BLaER1 treated with 17β-estradiol and CSF1 and Interleukin-3, amounts not matched to agents 10 nM and 100 nM (cell line): ENCODE results near the gene BNC2.

Source experiments
- H3K27ac ChIP-seq, 11 experiments: shearing (Covaris generic); formaldehyde crosslinking; 2 replicates each; pipeline ENCODE4 v1.8.1; 2022
- H3K27me3 ChIP-seq, 11 experiments: shearing (Covaris generic); formaldehyde crosslinking; 2 replicates each; pipeline ENCODE4 v1.8.1; 2022
- H3K36me3 ChIP-seq, 11 experiments: shearing (Covaris generic); formaldehyde crosslinking; 2 replicates each; pipeline ENCODE4 v1.8.1; 2022
- H3K4me1 ChIP-seq, 10 experiments: shearing (Covaris generic); formaldehyde crosslinking; 2 replicates each; pipeline ENCODE4 v1.8.1; 2022
- H3K4me2 ChIP-seq, 11 experiments: shearing (Covaris generic); formaldehyde crosslinking; 2 replicates each; pipeline ENCODE4 v1.8.1; 2022
- H3K4me3 ChIP-seq, 10 experiments: shearing (Covaris generic); formaldehyde crosslinking; 2 replicates each; pipeline ENCODE4 v1.8.1; 2022
- H3K9ac ChIP-seq, 11 experiments: shearing (Covaris generic); formaldehyde crosslinking; 2 replicates each; pipeline ENCODE4 v1.8.1; 2022
- H3K9me3 ChIP-seq, 11 experiments: shearing (Covaris generic); formaldehyde crosslinking; replicated peaks in 1 of 11; 2 replicates each; pipeline ENCODE4 v1.8.1; 2022
- H4K20me1 ChIP-seq, 11 experiments: shearing (Covaris generic); formaldehyde crosslinking; 2 replicates each; pipeline ENCODE4 v1.8.1; 2022
- Cebpa-rat ChIP-seq, 11 experiments: shearing (Covaris generic); IDR thresholded peaks; 2 replicates each; pipeline ENCODE4 v1.8.1; 2022

BNC2 gene

DNA sequence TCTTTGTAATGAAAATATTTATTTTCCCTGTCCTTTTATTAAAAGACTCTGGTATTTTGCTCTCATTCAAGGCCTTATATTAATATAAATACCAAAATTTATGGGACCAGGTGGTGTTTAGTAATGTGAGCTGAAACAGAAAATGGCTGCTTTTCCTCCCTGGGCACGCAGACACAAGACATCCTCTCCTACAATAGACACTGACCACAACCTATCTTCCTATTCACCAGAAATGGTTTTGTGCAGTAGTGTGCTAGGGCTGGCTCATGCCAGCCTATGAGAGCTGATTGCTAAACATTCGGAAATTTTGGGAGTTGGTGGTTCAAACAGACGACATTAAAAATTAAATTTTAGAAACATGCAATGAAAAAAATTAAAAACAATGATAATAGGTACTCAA lies 338.2 kb downstream of the BNC2 start:
- Histone ChIP-seq H3K36me3 (peaks cover 0 to 17% (median 0%) of the 10 kb centered on the region in 11 experiments; a peak in 2 of 22 replicates), H3K27me3 (no peaks in the 10 kb centered on the region), H3K27ac (no peak overlapping the region), H4K20me1 (no peaks in the 10 kb centered on the region), H3K9ac (no peak overlapping the region), H3K9me3 (peaks cover 0 to 16% (median 0%) of the 10 kb centered on the region in 11 experiments; a peak in 3 of 22 replicates), H3K4me2 (0 out of 22 replicates have a peak overlapping the region, but pooled peaks of 1 of the 11 experiments have one; percentile 4), H3K4me1 (peaks cover 0 to 33% (median 5%) of the 10 kb centered on the region in 10 experiments; a peak in 10 of 20 replicates), H3K4me3 (no peak overlapping the region)
- no peak for TF ChIP-seq Cebpa-rat (IDR thresholded peaks at IDR 0.05)

DNA sequence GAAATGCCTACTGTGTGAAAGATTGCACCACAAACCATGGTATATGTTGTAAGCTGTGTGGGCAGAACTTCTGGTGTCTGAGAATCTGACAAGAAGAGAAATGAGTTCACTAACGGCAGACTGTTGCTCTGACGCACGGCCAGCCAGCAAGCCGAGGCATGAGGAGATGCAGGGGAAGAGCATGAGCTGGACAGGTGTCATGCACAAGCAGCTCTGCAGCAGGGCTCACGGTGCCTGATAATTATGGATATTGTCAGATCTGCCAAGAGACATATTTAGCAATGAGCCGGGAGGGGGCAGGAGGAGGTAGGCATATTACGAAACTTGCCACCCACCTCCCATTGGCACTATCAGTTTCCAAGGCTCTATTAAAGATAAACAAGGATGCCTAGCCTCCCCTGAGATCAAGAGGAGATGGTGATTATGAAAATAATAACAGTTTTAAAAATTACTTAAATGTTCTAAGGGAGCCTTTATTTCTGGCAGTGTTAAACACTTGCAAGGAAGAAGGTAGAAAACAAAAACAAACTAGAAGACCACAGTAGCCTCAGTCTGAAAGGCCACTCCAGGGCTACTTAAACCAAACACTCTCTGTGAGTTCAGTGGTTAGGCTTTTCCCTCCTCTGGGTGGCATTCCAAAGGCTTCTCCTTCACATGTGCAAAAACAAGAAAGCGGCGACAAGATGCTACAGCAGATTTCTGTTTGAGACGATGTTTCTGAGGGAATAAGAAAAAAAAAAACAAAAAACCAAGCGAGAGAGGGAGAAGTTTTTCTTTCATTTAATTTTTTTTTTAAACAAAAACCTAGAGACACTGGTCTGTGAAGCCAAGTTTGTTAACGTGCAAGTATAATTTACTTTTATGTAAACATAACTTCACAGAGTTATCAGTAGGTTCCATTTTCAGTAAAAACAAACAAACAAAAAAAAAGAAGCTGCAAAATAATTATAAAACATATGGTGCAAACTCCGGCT lies 339.5 kb downstream of the BNC2 start:
- Histone ChIP-seq H4K20me1 (no peaks in the 10 kb centered on the region), H3K36me3 (peaks cover 0 to 17% (median 0%) of the 10 kb centered on the region in 11 experiments; a peak in 2 of 22 replicates), H3K4me3 (no peak overlapping the region), H3K4me1 (peaks cover 0 to 25% (median 5%) of the 10 kb centered on the region in 10 experiments; a peak in 8 of 20 replicates), H3K9me3 (peaks cover 0 to 16% (median 0%) of the 10 kb centered on the region in 11 experiments; a peak in 3 of 22 replicates), H3K9ac (no peak overlapping the region), H3K27me3 (no peaks in the 10 kb centered on the region), H3K4me2 (no peak overlapping the region), H3K27ac (no peak overlapping the region)
- 0 out of 22 replicates have a peak, but pooled peaks of 1 of the 11 experiments have one; percentile 25 for TF ChIP-seq Cebpa-rat (IDR thresholded peaks at IDR 0.05)

DNA sequence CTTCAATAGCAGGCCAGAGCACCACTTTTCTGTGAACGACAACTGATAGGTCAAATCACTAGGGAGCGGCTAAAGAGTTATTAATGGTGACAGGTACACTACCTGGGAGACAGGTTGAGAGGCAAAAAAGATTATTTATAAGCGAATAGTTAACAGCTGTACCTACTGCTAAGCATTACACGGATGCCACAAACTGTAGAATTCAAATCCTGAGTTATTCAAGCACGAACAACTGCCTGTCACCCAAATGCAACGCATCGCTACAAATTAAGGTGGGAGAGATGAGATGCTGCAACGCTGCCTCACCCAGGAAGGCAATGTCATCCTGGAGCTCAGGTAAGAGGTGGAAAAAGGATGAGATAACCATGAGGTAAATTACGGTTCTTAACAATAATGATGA lies 342.9 kb downstream of the BNC2 start:
- peaks cover 2 to 7% (median 3%) of the 10 kb centered on the region in 10 experiments; a peak in 13 of 20 replicates for H3K4me1 ChIP-seq
- H3K9me3 ChIP-seq = peaks cover 0 to 34% (median 13%) of the 10 kb centered on the region in 11 experiments; a peak in 14 of 22 replicates
- no peaks in the 10 kb centered on the region for H4K20me1 ChIP-seq
- TF ChIP-seq Cebpa-rat (IDR thresholded peaks at IDR 0.05) = no peak
- H3K4me3 ChIP-seq = no peak overlapping the region
- no peak overlapping the region for H3K9ac ChIP-seq
- H3K36me3 ChIP-seq = peaks cover 0 to 17% (median 0%) of the 10 kb centered on the region in 11 experiments; a peak in 3 of 22 replicates
- no peaks in the 10 kb centered on the region for H3K27me3 ChIP-seq
- no peak overlapping the region for H3K27ac ChIP-seq
- H3K4me2 ChIP-seq = no peak overlapping the region

GRCh38 chr9:16526380-16526779 lies 344.1 kb downstream of the BNC2 start:
- no peaks in the 10 kb centered on the region for H3K27me3 ChIP-seq
- peaks cover 0 to 17% (median 0%) of the 10 kb centered on the region in 11 experiments; a peak in 3 of 22 replicates for H3K36me3 ChIP-seq
- no peak for TF ChIP-seq Cebpa-rat (IDR thresholded peaks at IDR 0.05)
- H3K27ac ChIP-seq = no peak overlapping the region
- H3K9ac ChIP-seq = no peak overlapping the region
- H3K4me2 ChIP-seq = no peak overlapping the region
- H4K20me1 ChIP-seq = peaks cover 0 to 7% (median 0%) of the 10 kb centered on the region in 11 experiments; a peak in 2 of 22 replicates
- no peak overlapping the region for H3K4me3 ChIP-seq
- H3K4me1 ChIP-seq = peaks cover 6 to 19% (median 12%) of the 10 kb centered on the region in 10 experiments; a peak in 15 of 20 replicates
- H3K9me3 ChIP-seq = peaks cover 0 to 45% (median 19%) of the 10 kb centered on the region in 11 experiments; a peak in 14 of 22 replicates

GRCh38 chr9:16524823-16525222 lies 345.6 kb downstream of the BNC2 start:
- peaks cover 0 to 11% (median 0%) of the 10 kb centered on the region in 11 experiments; a peak in 4 of 22 replicates for H3K36me3 ChIP-seq
- peaks cover 0 to 8% (median 0%) of the 10 kb centered on the region in 11 experiments; a peak in 2 of 22 replicates for H4K20me1 ChIP-seq
- H3K4me3 ChIP-seq = no peak overlapping the region
- no peak for TF ChIP-seq Cebpa-rat (IDR thresholded peaks at IDR 0.05)
- H3K27ac ChIP-seq = no peak overlapping the region
- H3K9ac ChIP-seq = no peak overlapping the region
- H3K9me3 ChIP-seq = peaks cover 0 to 35% (median 19%) of the 10 kb centered on the region in 11 experiments; a peak in 14 of 22 replicates
- no peak overlapping the region for H3K4me2 ChIP-seq
- H3K27me3 ChIP-seq = no peaks in the 10 kb centered on the region
- peaks cover 6 to 29% (median 11%) of the 10 kb centered on the region in 10 experiments; a peak in 16 of 20 replicates for H3K4me1 ChIP-seq

GRCh38 chr9:16524078-16524477 lies 346.4 kb downstream of the BNC2 start:
- no peak overlapping the region for H3K9ac ChIP-seq
- H3K27me3 ChIP-seq = no peaks in the 10 kb centered on the region
- H4K20me1 ChIP-seq = peaks cover 0 to 8% (median 0%) of the 10 kb centered on the region in 11 experiments; a peak in 2 of 22 replicates
- H3K4me2 ChIP-seq = no peak overlapping the region
- peaks cover 0 to 32% (median 19%) of the 10 kb centered on the region in 11 experiments; a peak in 14 of 22 replicates for H3K9me3 ChIP-seq
- peaks cover 0 to 11% (median 0%) of the 10 kb centered on the region in 11 experiments; a peak in 4 of 22 replicates for H3K36me3 ChIP-seq
- H3K27ac ChIP-seq = no peak overlapping the region
- no peak overlapping the region for H3K4me3 ChIP-seq
- peaks cover 6 to 29% (median 11%) of the 10 kb centered on the region in 10 experiments; a peak in 16 of 20 replicates for H3K4me1 ChIP-seq
- no peak for TF ChIP-seq Cebpa-rat (IDR thresholded peaks at IDR 0.05)

- Histone ChIP-seq H3K4me3 (no peak overlapping the region), H3K36me3 (peaks cover 0 to 8% (median 0%) of the 10 kb centered on the region in 11 experiments; a peak in 3 of 22 replicates), H3K9ac (no peak overlapping the region), H3K4me2 (peak overlapping the region in 10 of 11 experiments; percentile 3 to 75 (median 22); a peak in 13 of 22 replicates), H3K9me3 (peaks cover 0 to 32% (median 19%) of the 10 kb centered on the region in 11 experiments; a peak in 14 of 22 replicates), H3K27me3 (no peaks in the 10 kb centered on the region), H4K20me1 (peaks cover 0 to 8% (median 0%) of the 10 kb centered on the region in 11 experiments; a peak in 2 of 22 replicates), H3K27ac (peak overlapping the region in 1 of 11 experiments; percentile 21; a peak in 1 of 22 replicates), H3K4me1 (peaks cover 6 to 29% (median 11%) of the 10 kb centered on the region in 10 experiments; a peak in 16 of 20 replicates)
- no peak for TF ChIP-seq Cebpa-rat (IDR thresholded peaks at IDR 0.05)
Observed at GRCh38 chr9:16521868-16522411, 348.5 kb downstream of the BNC2 start.

DNA sequence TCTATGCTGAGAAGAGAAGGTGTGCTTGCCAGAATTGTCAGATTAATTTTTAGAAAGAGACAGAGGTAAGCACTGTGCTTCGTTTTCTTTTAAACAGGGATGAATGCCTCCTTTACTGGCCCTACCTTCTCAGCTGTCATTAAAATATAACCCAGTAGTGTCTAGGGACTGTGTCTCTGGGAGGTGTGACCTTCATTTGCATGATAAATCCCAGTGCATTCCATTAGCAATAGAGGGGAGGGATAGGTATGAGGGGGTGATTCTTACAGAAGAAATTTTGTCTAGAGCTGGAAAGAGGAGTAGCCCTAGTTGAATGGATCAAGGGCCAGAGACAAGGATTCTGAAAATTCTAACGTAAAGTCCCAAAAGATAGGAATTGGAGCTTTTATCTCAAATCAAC lies 351.5 kb downstream of the BNC2 start:
- H3K27me3 ChIP-seq = no peaks in the 10 kb centered on the region
- H3K9ac ChIP-seq = no peak overlapping the region
- H3K4me1 ChIP-seq = peaks cover 6 to 36% (median 13%) of the 10 kb centered on the region in 10 experiments; a peak in 16 of 20 replicates
- no peak overlapping the region for H3K4me2 ChIP-seq
- no peak overlapping the region for H3K4me3 ChIP-seq
- peaks cover 0 to 8% (median 0%) of the 10 kb centered on the region in 11 experiments; a peak in 2 of 22 replicates for H4K20me1 ChIP-seq
- no peak overlapping the region for H3K27ac ChIP-seq
- H3K9me3 ChIP-seq = peaks cover 0 to 28% (median 18%) of the 10 kb centered on the region in 11 experiments; a peak in 14 of 22 replicates
- peaks cover 0 to 6% (median 0%) of the 10 kb centered on the region in 11 experiments; a peak in 3 of 22 replicates for H3K36me3 ChIP-seq
- no peak for TF ChIP-seq Cebpa-rat (IDR thresholded peaks at IDR 0.05)
